ENCODE data around the gene NLRP14.

The NLRP14 gene

DNA sequence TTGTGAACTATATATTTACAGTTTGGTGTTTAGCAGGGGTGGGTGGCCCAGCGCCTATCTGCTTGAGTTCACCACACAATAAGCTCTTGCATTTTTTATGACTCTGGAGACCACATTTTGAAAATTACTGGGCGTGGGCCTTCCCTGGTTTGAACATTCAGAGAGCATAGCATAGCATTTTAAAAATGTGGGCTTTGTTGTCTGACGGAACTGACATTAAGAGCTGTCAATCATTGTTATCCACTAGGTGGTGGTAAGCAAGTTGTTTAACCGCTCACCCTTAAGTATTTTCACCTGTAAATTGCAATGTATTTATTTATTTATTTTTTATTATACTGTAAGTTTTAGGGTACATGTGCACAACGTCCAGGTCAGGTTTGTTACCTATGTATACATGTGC, 1.0 kb downstream of the NLRP14 start:
- no peak for TF ChIP-seq CTCF (IDR thresholded peaks at IDR 0.05; ENCODE audit: borderline replicate concordance, insufficient read depth, low read depth, low read length)
- no peak overlapping the region for H3K4me3 ChIP-seq (ENCODE audit: low read depth, low read length)

- TF ChIP-seq CTCF (IDR thresholded peaks at IDR 0.05; ENCODE audit: borderline replicate concordance, insufficient read depth, low read depth, low read length) = no peak
- no peak overlapping the region for H3K4me3 ChIP-seq (ENCODE audit: low read depth, low read length)
These were observed 7.9 kb downstream of the NLRP14 start for GRCh38 chr11:7028141-7028540.

DNA sequence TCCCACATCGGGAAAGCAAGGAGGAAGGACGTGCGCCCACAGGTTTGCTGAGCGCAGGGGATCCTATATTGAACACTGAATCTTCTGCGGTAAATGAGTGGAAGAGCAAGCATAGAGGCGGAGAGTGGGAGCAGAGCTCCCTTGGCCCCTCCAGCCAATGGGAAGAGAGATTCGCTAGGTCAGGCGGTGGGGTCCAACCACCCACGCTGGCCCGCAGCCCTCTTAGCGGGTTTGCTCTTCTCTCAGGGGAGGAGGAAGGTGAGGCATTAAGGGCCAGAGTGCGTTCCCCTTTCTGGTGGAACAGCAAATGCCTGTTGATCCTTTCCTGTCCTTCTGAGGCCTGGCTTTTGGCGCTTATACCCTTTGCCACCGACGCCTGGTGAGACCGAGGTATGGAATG, 10.6 kb downstream of the NLRP14 start:
- no peak for TF ChIP-seq CTCF (IDR thresholded peaks at IDR 0.05; ENCODE audit: borderline replicate concordance, insufficient read depth, low read depth, low read length)
- no peak overlapping the region for H3K4me3 ChIP-seq (ENCODE audit: low read depth, low read length)

DNA sequence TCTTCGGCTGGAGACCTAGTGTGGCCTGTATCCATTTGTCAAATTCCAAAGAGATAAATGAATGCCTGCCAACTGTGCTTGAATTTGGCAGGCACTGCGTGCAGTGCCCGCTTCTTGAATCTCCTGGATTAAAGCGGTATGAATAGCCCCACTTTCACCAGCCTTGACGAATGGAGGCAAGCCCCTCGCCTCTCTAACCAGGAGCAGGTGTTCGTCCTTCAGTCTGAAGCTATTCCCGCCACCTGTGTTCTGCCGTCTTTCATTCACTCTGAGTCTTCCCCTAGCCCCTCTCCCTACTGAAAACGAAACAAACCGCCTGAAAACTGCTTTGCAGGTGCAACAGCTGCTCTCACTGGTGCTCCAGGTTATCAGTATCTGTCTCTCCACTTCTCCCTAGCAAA, 11.2 kb downstream of the NLRP14 start:
- H3K4me3 ChIP-seq (ENCODE audit: low read depth, low read length) = no peak overlapping the region
- TF ChIP-seq CTCF (IDR thresholded peaks at IDR 0.05; ENCODE audit: borderline replicate concordance, insufficient read depth, low read depth, low read length) = no peak

GRCh38 chr11:7032692-7033091, 12.4 kb downstream of the NLRP14 start:
- no peak overlapping the region for H3K4me3 ChIP-seq (ENCODE audit: low read depth, low read length)
- TF ChIP-seq CTCF (IDR thresholded peaks at IDR 0.05; ENCODE audit: borderline replicate concordance, insufficient read depth, low read depth, low read length) = no peak

GRCh38 chr11:7034019-7034418, 13.7 kb downstream of the NLRP14 start:
- TF ChIP-seq CTCF (IDR thresholded peaks at IDR 0.05; ENCODE audit: borderline replicate concordance, insufficient read depth, low read depth, low read length) = no peak
- H3K4me3 ChIP-seq (ENCODE audit: low read depth, low read length) = no peak overlapping the region

GRCh38 chr11:7046474-7047175, 26.3 kb downstream of the NLRP14 start:
- TF ChIP-seq CTCF (IDR thresholded peaks at IDR 0.05; ENCODE audit: borderline replicate concordance, insufficient read depth, low read depth, low read length) = no peak
- H3K4me3 ChIP-seq (ENCODE audit: low read depth, low read length) = no peak overlapping the region
